Memory B cell (primary cell): Measurements from ENCODE around the gene CARMIL1.

Source experiments
- ATAC-seq: fragments of 150-1000 bp; cut with Tn5 transposase; 2 replicates; pipeline ENCODE4 v1.10.0; 2021; ENCODE audit warnings: low read depth, mild to moderate bottlenecking, moderate library complexity
- DNase-seq, 2 donors: peaks; one replicate each; pipeline ENCODE4 v3.0.0; 2022; ENCODE audit warnings: low spot score in 2 of 2
- H3K27ac Mint-ChIP-seq: one replicate; pipeline ENCODE4 v1.8.0; 2022; ENCODE audit warnings: mild to moderate bottlenecking, moderate library complexity, mixed read lengths
- H3K27me3 Mint-ChIP-seq: one replicate; pipeline ENCODE4 v1.8.0; 2022; ENCODE audit warnings: mixed read lengths
- H3K36me3 Mint-ChIP-seq: one replicate; pipeline ENCODE4 v1.8.0; 2022; ENCODE audit warnings: mild to moderate bottlenecking, mixed read lengths
- H3K4me1 Mint-ChIP-seq: one replicate; pipeline ENCODE4 v1.8.0; 2022; ENCODE audit warnings: mixed read lengths
- H3K4me3 Mint-ChIP-seq: one replicate; pipeline ENCODE4 v1.8.0; 2022; ENCODE audit warnings: mild to moderate bottlenecking, moderate library complexity, mixed read lengths
- H3K9me3 Mint-ChIP-seq: one replicate; pipeline ENCODE4 v1.8.0; 2022; ENCODE audit warnings: mixed read lengths

The CARMIL1 gene

GRCh38 chr6:25602674-25602982, 323.5 kb downstream of the CARMIL1 start:
- Mint-ChIP-seq H3K36me3 (peaks cover 2% of the 10 kb centered on the region), H3K27me3 (no peaks in the 10 kb centered on the region), H3K9me3 (no peaks in the 10 kb centered on the region), H3K4me3 (no peak overlapping the region), H3K27ac (no peak overlapping the region), H3K4me1 (no peaks in the 10 kb centered on the region)
- DNase-seq (no peak), ATAC-seq (no peak)

DNA sequence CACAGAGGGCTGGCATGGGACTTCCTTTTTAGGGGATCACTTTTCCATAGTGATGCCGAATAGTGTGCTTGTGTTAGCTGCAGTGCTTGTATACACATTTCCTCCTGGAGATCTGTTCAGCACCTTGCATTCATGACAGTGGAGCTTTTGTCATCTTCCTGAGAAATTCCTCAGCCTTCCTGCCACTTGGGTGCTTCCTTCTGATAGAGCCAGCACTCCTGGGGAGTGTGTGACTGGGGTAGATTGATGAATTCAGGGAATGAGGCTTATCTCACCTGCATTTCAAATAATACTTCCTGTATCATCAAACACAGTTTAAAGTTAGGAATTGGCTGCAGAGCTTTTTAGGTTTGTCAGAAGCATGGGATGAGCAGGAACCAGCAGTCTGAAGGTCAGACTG, 324.1 kb downstream of the CARMIL1 start:
- H3K27ac Mint-ChIP-seq, result no peak overlapping the region
- peaks cover 2% of the 10 kb centered on the region for H3K36me3 Mint-ChIP-seq
- H3K4me1 Mint-ChIP-seq, result no peaks in the 10 kb centered on the region
- H3K27me3 Mint-ChIP-seq, result no peaks in the 10 kb centered on the region
- H3K9me3 Mint-ChIP-seq, result no peaks in the 10 kb centered on the region
- no peak for DNase-seq
- no peak for ATAC-seq
- no peak overlapping the region for H3K4me3 Mint-ChIP-seq

GRCh38 chr6:25606151-25606550, 327.0 kb downstream of the CARMIL1 start:
- no peak overlapping the region for H3K4me3 Mint-ChIP-seq
- H3K36me3 Mint-ChIP-seq, result peaks cover 3% of the 10 kb centered on the region
- DNase-seq (no peak), ATAC-seq (no peak)
- no peak overlapping the region for H3K27ac Mint-ChIP-seq
- H3K4me1 Mint-ChIP-seq, result no peaks in the 10 kb centered on the region
- no peaks in the 10 kb centered on the region for H3K9me3 Mint-ChIP-seq
- peaks cover 1% of the 10 kb centered on the region for H3K27me3 Mint-ChIP-seq

GRCh38 chr6:25608558-25609174, 329.5 kb downstream of the CARMIL1 start:
- Mint-ChIP-seq H3K4me3 (no peak overlapping the region), H3K27ac (no peak overlapping the region), H3K9me3 (no peaks in the 10 kb centered on the region), H3K36me3 (peaks cover 3% of the 10 kb centered on the region), H3K4me1 (peaks cover 3% of the 10 kb centered on the region), H3K27me3 (peaks cover 1% of the 10 kb centered on the region)
- no peak for DNase-seq
- no peak for ATAC-seq

DNA sequence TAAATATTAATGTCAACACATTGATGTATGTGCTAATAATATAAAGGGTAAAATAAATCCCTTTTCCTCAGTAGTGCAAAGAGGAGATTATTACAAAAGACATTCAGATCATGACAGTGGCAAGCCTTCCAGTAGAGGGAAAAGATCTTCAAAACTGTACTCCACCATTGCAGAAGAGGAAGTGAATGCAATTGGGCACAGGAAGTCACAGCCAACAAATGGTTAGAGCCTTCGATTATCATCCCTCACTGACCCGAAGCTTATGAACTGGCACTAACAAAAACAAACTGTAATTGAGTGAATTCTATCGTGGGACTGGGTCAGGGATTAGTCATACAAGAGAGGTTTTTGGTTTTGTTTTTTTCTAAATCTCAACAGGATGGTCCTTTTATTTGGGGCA, 333.5 kb downstream of the CARMIL1 start:
- ATAC-seq, result peak; percentile 50
- peaks cover 3% of the 10 kb centered on the region for H3K4me1 Mint-ChIP-seq

GRCh38 chr6:25613415-25613814, 334.2 kb downstream of the CARMIL1 start:
- ATAC-seq, result no peak
- Mint-ChIP-seq H3K4me3 (no peak overlapping the region), H3K27me3 (peaks cover 1% of the 10 kb centered on the region), H3K4me1 (peaks cover 7% of the 10 kb centered on the region), H3K36me3 (peaks cover 4% of the 10 kb centered on the region), H3K27ac (no peak overlapping the region), H3K9me3 (no peaks in the 10 kb centered on the region)
- DNase-seq, result no peak

More for the DNA sequence above, 333.5 kb downstream of the CARMIL1 start:
- Mint-ChIP-seq H3K4me3 (no peak overlapping the region), H3K36me3 (peaks cover 4% of the 10 kb centered on the region), H3K27ac (no peak overlapping the region), H3K27me3 (peaks cover 1% of the 10 kb centered on the region), H3K9me3 (no peaks in the 10 kb centered on the region)
- no peak for DNase-seq

- no peak overlapping the region for H3K4me3 Mint-ChIP-seq
- H3K4me1 Mint-ChIP-seq, result peaks cover 10% of the 10 kb centered on the region
- DNase-seq, result no peak
- ATAC-seq, result no peak
- peaks cover 4% of the 10 kb centered on the region for H3K36me3 Mint-ChIP-seq
- H3K27me3 Mint-ChIP-seq, result peaks cover 1% of the 10 kb centered on the region
- H3K27ac Mint-ChIP-seq, result no peak overlapping the region
- no peaks in the 10 kb centered on the region for H3K9me3 Mint-ChIP-seq
These were observed 334.9 kb downstream of the CARMIL1 start for GRCh38 chr6:25614052-25614451.

DNA sequence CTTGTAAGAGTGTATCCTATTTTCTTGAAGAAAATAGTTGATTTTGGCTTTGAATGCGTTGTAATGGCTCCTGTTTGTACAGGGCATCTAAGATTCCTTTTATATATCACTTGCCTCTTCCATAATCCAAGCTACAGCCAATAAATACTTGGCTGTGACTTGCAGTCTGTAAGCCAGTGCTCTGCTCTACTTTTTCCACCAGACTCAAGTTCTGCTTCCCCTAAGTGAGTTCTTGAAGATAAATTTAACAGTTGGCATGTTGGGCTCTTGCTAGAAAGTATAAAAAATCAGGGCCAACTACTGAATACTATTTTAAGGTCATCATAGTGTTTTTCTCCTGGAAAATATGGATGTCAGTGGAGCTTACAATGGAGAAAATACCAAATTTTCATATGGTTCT, 336.3 kb downstream of the CARMIL1 start:
- no peaks in the 10 kb centered on the region for H3K27me3 Mint-ChIP-seq
- no peak overlapping the region for H3K4me3 Mint-ChIP-seq
- no peak overlapping the region for H3K27ac Mint-ChIP-seq
- ATAC-seq (no peak), DNase-seq (no peak)
- peaks cover 3% of the 10 kb centered on the region for H3K36me3 Mint-ChIP-seq
- peaks cover 13% of the 10 kb centered on the region for H3K4me1 Mint-ChIP-seq
- no peaks in the 10 kb centered on the region for H3K9me3 Mint-ChIP-seq

GRCh38 chr6:25617997-25618396, 338.8 kb downstream of the CARMIL1 start:
- no peak overlapping the region for H3K27ac Mint-ChIP-seq
- peaks cover 10% of the 10 kb centered on the region for H3K4me1 Mint-ChIP-seq
- no peaks in the 10 kb centered on the region for H3K9me3 Mint-ChIP-seq
- H3K4me3 Mint-ChIP-seq, result no peak overlapping the region
- H3K36me3 Mint-ChIP-seq, result peaks cover 3% of the 10 kb centered on the region
- DNase-seq (peak in 1 of 2 donors; percentile 3), ATAC-seq (peak; percentile 80)
- H3K27me3 Mint-ChIP-seq, result no peaks in the 10 kb centered on the region

DNA sequence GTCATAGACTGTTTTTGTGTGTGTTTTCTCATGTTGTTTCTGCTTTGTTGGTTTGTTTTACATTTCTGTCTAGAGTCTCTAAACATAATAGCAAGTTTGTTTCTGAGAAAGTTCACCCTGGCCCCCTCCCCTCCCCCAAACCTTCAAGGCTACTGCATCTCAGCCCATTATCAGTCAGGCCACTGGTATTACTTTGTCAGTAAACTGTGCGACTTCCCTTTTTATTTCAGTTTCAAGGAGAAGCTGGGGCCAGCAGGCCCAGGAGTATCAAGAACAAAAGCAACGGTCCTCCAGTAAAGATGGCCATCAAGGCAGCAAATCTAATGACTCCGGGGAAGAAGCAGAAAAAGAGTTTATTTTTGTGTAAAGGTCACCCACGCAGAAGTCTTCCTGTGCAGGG, 340.0 kb downstream of the CARMIL1 start:
- no peak overlapping the region for H3K27ac Mint-ChIP-seq
- H3K4me1 Mint-ChIP-seq, result peaks cover 10% of the 10 kb centered on the region
- DNase-seq (no peak), ATAC-seq (no peak)
- H3K9me3 Mint-ChIP-seq, result no peaks in the 10 kb centered on the region
- H3K27me3 Mint-ChIP-seq, result no peaks in the 10 kb centered on the region
- no peak overlapping the region for H3K4me3 Mint-ChIP-seq
- peaks cover 3% of the 10 kb centered on the region for H3K36me3 Mint-ChIP-seq

DNA sequence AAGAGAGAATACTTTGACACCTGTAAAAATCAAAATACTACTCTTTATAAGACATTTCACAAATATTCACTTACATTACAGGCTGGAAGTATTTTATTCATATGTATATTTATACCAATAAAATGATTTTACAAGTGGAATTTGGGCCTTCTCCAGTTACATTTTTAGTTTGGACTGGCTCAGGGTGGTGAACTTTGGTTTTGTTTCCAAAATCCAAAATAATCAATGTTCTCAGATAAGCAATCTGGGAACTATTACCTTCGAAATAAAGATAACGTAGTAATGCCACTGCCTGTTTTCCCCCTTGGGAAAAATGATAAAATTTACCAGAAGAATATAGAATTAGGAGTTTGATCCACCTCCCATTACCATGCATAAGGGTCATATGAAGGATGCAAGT, 341.2 kb downstream of the CARMIL1 start:
- Mint-ChIP-seq H3K9me3 (no peaks in the 10 kb centered on the region), H3K27ac (no peak overlapping the region), H3K27me3 (no peaks in the 10 kb centered on the region), H3K4me1 (peaks cover 10% of the 10 kb centered on the region), H3K36me3 (peaks cover 2% of the 10 kb centered on the region), H3K4me3 (no peak overlapping the region)
- DNase-seq, result no peak
- ATAC-seq, result no peak

DNA sequence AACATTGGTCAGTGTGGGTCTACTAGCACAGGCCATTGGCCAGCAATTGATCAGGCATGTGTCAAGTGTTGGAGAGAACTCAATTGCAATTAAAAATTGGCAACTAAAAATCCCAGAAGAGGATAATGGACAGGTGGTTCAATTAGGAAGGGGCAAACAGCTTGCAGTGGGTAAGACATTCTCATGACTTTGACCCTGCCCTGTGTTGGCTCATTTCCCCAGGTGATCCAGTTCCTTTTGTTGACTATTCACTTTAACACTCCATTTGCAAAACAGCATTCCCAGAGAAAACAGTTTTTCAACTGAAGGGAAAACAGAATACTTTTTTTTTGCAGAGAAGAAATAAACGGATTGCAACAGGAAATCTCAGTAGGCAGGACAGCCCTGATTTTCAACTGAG, 343.9 kb downstream of the CARMIL1 start:
- peaks cover 9% of the 10 kb centered on the region for H3K4me1 Mint-ChIP-seq
- DNase-seq (no peak), ATAC-seq (no peak)
- H3K27ac Mint-ChIP-seq, result no peak overlapping the region
- H3K4me3 Mint-ChIP-seq, result no peak overlapping the region
- no peaks in the 10 kb centered on the region for H3K36me3 Mint-ChIP-seq
- H3K27me3 Mint-ChIP-seq, result peaks cover 4% of the 10 kb centered on the region
- H3K9me3 Mint-ChIP-seq, result no peaks in the 10 kb centered on the region

GRCh38 chr6:25623879-25624278, 344.7 kb downstream of the CARMIL1 start:
- ATAC-seq, result no peak
- peaks cover 4% of the 10 kb centered on the region for H3K27me3 Mint-ChIP-seq
- H3K27ac Mint-ChIP-seq, result no peak overlapping the region

GRCh38 chr6:25627001-25627400, 347.8 kb downstream of the CARMIL1 start:
- DNase-seq (no peak), ATAC-seq (no peak)
- H3K9me3 Mint-ChIP-seq, result no peaks in the 10 kb centered on the region
- no peaks in the 10 kb centered on the region for H3K4me1 Mint-ChIP-seq
- peaks cover 8% of the 10 kb centered on the region for H3K27me3 Mint-ChIP-seq
- no peak overlapping the region for H3K27ac Mint-ChIP-seq
- no peak overlapping the region for H3K4me3 Mint-ChIP-seq
- H3K36me3 Mint-ChIP-seq, result no peaks in the 10 kb centered on the region

More at GRCh38 chr6:25623879-25624278, 344.7 kb downstream of the CARMIL1 start:
- no peak overlapping the region for H3K4me3 Mint-ChIP-seq
- H3K4me1 Mint-ChIP-seq, result peaks cover 5% of the 10 kb centered on the region
- H3K36me3 Mint-ChIP-seq, result no peaks in the 10 kb centered on the region
- DNase-seq, result no peak
- H3K9me3 Mint-ChIP-seq, result no peaks in the 10 kb centered on the region

- H3K27ac Mint-ChIP-seq, result no peak overlapping the region
- no peaks in the 10 kb centered on the region for H3K4me1 Mint-ChIP-seq
- no peaks in the 10 kb centered on the region for H3K9me3 Mint-ChIP-seq
- no peak for ATAC-seq
- H3K27me3 Mint-ChIP-seq, result peaks cover 9% of the 10 kb centered on the region
- no peak for DNase-seq
- H3K4me3 Mint-ChIP-seq, result no peak overlapping the region
- no peaks in the 10 kb centered on the region for H3K36me3 Mint-ChIP-seq
These were observed 349.5 kb downstream of the CARMIL1 start for GRCh38 chr6:25628471-25629197.
